Gastroesophageal sphincter (tissue), 3 donors: ENCODE measurements around the gene SUPT20HL1.
"Not testable (repeated sequence)": the region's sequence is repeated elsewhere in the genome, so short reads cannot be mapped to it uniquely, and the experiment has no call there.

Experiments used
- CTCF ChIP-seq, 4 experiments: fragments of 200-600 bp in 2 of 4; fragments of 450-650 bp in 2 of 4; sonication (generic) in 1 of 4; IDR thresholded peaks; one replicate each; pipeline ENCODE4 v1.5.1; 2017 to 2019; ENCODE audit warnings: antibody characterized with exemption in 4 of 4, mild to moderate bottlenecking in 2 of 4, moderate library complexity in 2 of 4
- POLR2A ChIP-seq, 2 donors: fragments of 450-650 bp; IDR thresholded peaks; one replicate each; pipeline ENCODE4 v1.6.1; 2017; ENCODE audit warnings: antibody characterized with exemption in 2 of 2, mild to moderate bottlenecking in 2 of 2, moderate library complexity in 1 of 2
- POLR2AphosphoS5 ChIP-seq: sonication (generic); formaldehyde crosslinking; IDR thresholded peaks from one replicate; pipeline ENCODE4 v1.6.1; 2017; ENCODE audit warnings: antibody characterized with exemption

GRCh38 chrX:24363432-24364181 is 3.2 kb downstream of the SUPT20HL1 start:
- TF ChIP-seq POLR2AphosphoS5; CTCF (IDR thresholded peaks at IDR 0.05); POLR2A (IDR thresholded peaks at IDR 0.05): not testable (repeated sequence)
